CD4-positive, alpha-beta T cell (primary cell): ENCODE results near the gene TTLL10. TPM values are rescaled to one million over a fixed set of nuclear protein-coding genes. Genes with fewer than 3 reads are reported as not detected.
"Not testable (repeated sequence)": the region's sequence is repeated elsewhere in the genome, so short reads cannot be mapped to it uniquely, and the experiment has no call there.

Experiments
- ATAC-seq: fragments of 200-7000 bp; cut with Tn5 transposase; one replicate; pipeline ENCODE4 v1.10.0; 2022; ENCODE audit warnings: mild to moderate bottlenecking; ENCODE audit not compliant: poor library complexity
- CTCF ChIA-PET: fragments of 350-600 bp; sonication (Branson Sonifier 250); formaldehyde crosslinking; loops from one replicate; lab custom pipeline; 2021; ENCODE audit warnings: antibody characterized with exemption, inconsistent platforms; lab: Charles Lee
- POLR2A ChIA-PET: fragments of 350-600 bp; sonication (Branson Sonifier 250); formaldehyde crosslinking; loops from one replicate; lab custom pipeline; 2021; ENCODE audit warnings: antibody characterized with exemption, inconsistent platforms; lab: Charles Lee
- DNase-seq, 14 experiments: peaks; one replicate each; pipeline ENCODE4 v3.0.0-alpha.2; 2013 to 2020; ENCODE audit warnings: mixed read lengths in 2 of 14
- H3K27ac ChIP-seq, 2 donors: one replicate each; pipeline versions ENCODE4 v1.5.1 to v1.7.0; 2013; ENCODE audit warnings: low read length in 2 of 2, low read depth in 1 of 2, mild to moderate bottlenecking in 1 of 2
- H3K27me3 ChIP-seq, 2 experiments: 1 replicate in 1 of 2; 2 replicates in 1 of 2; pipeline versions ENCODE4 v1.6.1 to v1.7.0; 2013; ENCODE audit warnings: low read length in 2 of 2, control low read depth in 1 of 2, mild to moderate bottlenecking in 1 of 2, moderate library complexity in 1 of 2; ENCODE audit not compliant: insufficient read depth in 2 of 2, control insufficient read depth in 1 of 2
- H3K36me3 ChIP-seq: one replicate; pipeline ENCODE4 v1.6.1; 2013; ENCODE audit warnings: low read length, control low read depth; ENCODE audit not compliant: insufficient read depth
- H3K4me1 ChIP-seq: one replicate; pipeline ENCODE4 v1.6.1; 2013; ENCODE audit warnings: low read length, control low read depth; ENCODE audit not compliant: insufficient read depth
- H3K4me3 ChIP-seq: one replicate; pipeline ENCODE4 v1.5.1; 2013; ENCODE audit warnings: mild to moderate bottlenecking, low read length, moderate library complexity
- H3K9me3 ChIP-seq, 2 experiments: 1 replicate in 1 of 2; 2 replicates in 1 of 2; pipeline versions ENCODE4 v1.6.1 to v1.7.0; 2013; ENCODE audit warnings: low read length in 2 of 2, mild to moderate bottlenecking in 2 of 2, control low read depth in 1 of 2, moderate library complexity in 1 of 2; ENCODE audit not compliant: control insufficient read depth in 1 of 2, insufficient read depth in 1 of 2
- H3K27ac Mint-ChIP-seq: one replicate; pipeline ENCODE4 v1.8.0; 2020; ENCODE audit warnings: mixed read lengths
- H3K27me3 Mint-ChIP-seq: one replicate; pipeline ENCODE4 v1.8.0; 2021; ENCODE audit warnings: mixed read lengths
- H3K36me3 Mint-ChIP-seq: one replicate; pipeline ENCODE4 v1.8.0; 2021; ENCODE audit warnings: low read depth, mixed read lengths
- H3K4me1 Mint-ChIP-seq: one replicate; pipeline ENCODE4 v1.8.0; 2021; ENCODE audit warnings: low read depth, mixed read lengths
- H3K4me3 Mint-ChIP-seq: one replicate; pipeline ENCODE4 v1.8.0; 2020; ENCODE audit warnings: mild to moderate bottlenecking, mixed read lengths
- H3K9me3 Mint-ChIP-seq: one replicate; pipeline ENCODE4 v1.8.0; 2020; ENCODE audit warnings: mixed read lengths
- CTCF ChIP-seq: fragments of 200-600 bp; IDR thresholded peaks from one replicate; pipeline ENCODE4 v1.8.0; 2022; ENCODE audit warnings: antibody characterized with exemption, mild to moderate bottlenecking
- intact Hi-C, 2 experiments: fragments of 100-400 bp; cut with DNase I in 1 of 2; cut with micrococcal nuclease in 1 of 2; formaldehyde crosslinking; loops; one replicate each; pipeline versions ENCODE4 v1.15.1 to v1.9.0; 2023 to 2025; cut with DNase I, micrococcal nuclease
- total RNA-seq, 174 experiments: library from RNA in 2 of 174; stranded (reverse) in 2 of 174; gene quantifications; one replicate each; pipeline ENCODE4 v1.2.3 and lab custom pipeline; 2021 to 2026

TTLL10 gene
- total RNA-seq, 2 experiments from 2014 or later: 0.11 to 0.59 TPM

- peak overlapping the region; percentile 39 for H3K27ac Mint-ChIP-seq
- Histone ChIP-seq H3K27me3 (peaks cover 0 to 5% of the 10 kb centered on the region in 2 experiments), H3K9me3 (peaks cover 0 to 25% of the 10 kb centered on the region in 2 experiments), H3K36me3 (no peaks in the 10 kb centered on the region), H3K4me1 (peaks cover 56% of the 10 kb centered on the region), H3K4me3 (peak overlapping the region; percentile 10), H3K27ac (no peak overlapping the region)
- ChIA-PET POLR2A (interaction anchor here (1.3 kb wide), 1 partner anchor 14 kb away, joined by 3 read pairs; no protein-coding TSS in a partner anchor), CTCF (no interaction called here)
- H3K4me1 Mint-ChIP-seq: peaks cover 4% of the 10 kb centered on the region
- no peak for TF ChIP-seq CTCF
- peaks cover 9% of the 10 kb centered on the region for H3K27me3 Mint-ChIP-seq
- no peaks in the 10 kb centered on the region for H3K36me3 Mint-ChIP-seq
- intact Hi-C loops: no loop called here
- H3K9me3 Mint-ChIP-seq: no peaks in the 10 kb centered on the region
- peak; percentile 44 for ATAC-seq
- H3K4me3 Mint-ChIP-seq: peak overlapping the region; percentile 54
- peak in 6 of 14 experiments; percentile 26 to 70 (median 36) for DNase-seq
Measured at GRCh38 chr1:1171546-1172340, 1.9 kb upstream of the TTLL10 start.

GRCh38 chr1:1173061-1173792 lies 453 bp upstream of the TTLL10 start:
- CTCF ChIA-PET: no interaction called here
- Mint-ChIP-seq H3K27ac (no peak overlapping the region), H3K4me1 (peaks cover 4% of the 10 kb centered on the region), H3K36me3 (no peaks in the 10 kb centered on the region), H3K4me3 (no peak overlapping the region), H3K9me3 (no peaks in the 10 kb centered on the region), H3K27me3 (peaks cover 9% of the 10 kb centered on the region)
- DNase-seq (peak in 1 of 14 experiments; percentile 29), ATAC-seq (no peak)
- intact Hi-C loops: no loop called here
- Histone ChIP-seq H3K36me3 (no peaks in the 10 kb centered on the region), H3K27me3 (peaks cover 0 to 5% of the 10 kb centered on the region in 2 experiments), H3K4me3 (peak overlapping the region; percentile 30), H3K27ac (no peak overlapping the region), H3K9me3 (peaks cover 0 to 25% of the 10 kb centered on the region in 2 experiments), H3K4me1 (peaks cover 56% of the 10 kb centered on the region)
- POLR2A ChIA-PET: interaction anchor here (0.8 to 1.9 kb wide), 2 partner anchors 40 to 59 kb away, joined by 3 to 7 read pairs; partner anchors contain the start of gene B3GALT6
- no peak for TF ChIP-seq CTCF

GRCh38 chr1:1175221-1176062 lies 1.8 kb downstream of the TTLL10 start:
- Histone ChIP-seq H3K9me3 (peaks cover 0 to 10% of the 10 kb centered on the region in 2 experiments), H3K4me3 (no peak overlapping the region), H3K4me1 (peaks cover 48% of the 10 kb centered on the region), H3K27me3 (peaks cover 0 to 5% of the 10 kb centered on the region in 2 experiments), H3K36me3 (no peaks in the 10 kb centered on the region), H3K27ac (no peak overlapping the region)
- intact Hi-C loops: no loop called here
- DNase-seq: no peak
- Mint-ChIP-seq H3K27ac (no peak overlapping the region), H3K4me1 (peaks cover 4% of the 10 kb centered on the region), H3K27me3 (peaks cover 4% of the 10 kb centered on the region), H3K9me3 (no peaks in the 10 kb centered on the region), H3K36me3 (no peaks in the 10 kb centered on the region), H3K4me3 (no peak overlapping the region)
- no peak for ATAC-seq
- ChIA-PET POLR2A (no interaction called here), CTCF (no interaction called here)
- no peak for TF ChIP-seq CTCF

GRCh38 chr1:1176063-1176761 lies 2.5 kb downstream of the TTLL10 start:
- H3K27ac ChIP-seq, H3K9me3 Mint-ChIP-seq, H3K4me1 Mint-ChIP-seq, H3K27me3 ChIP-seq, H3K27me3 Mint-ChIP-seq, H3K36me3 Mint-ChIP-seq, ATAC-seq, H3K4me3 ChIP-seq, H3K4me3 Mint-ChIP-seq, POLR2A ChIA-PET, H3K27ac Mint-ChIP-seq, intact Hi-C loops, CTCF ChIA-PET, H3K36me3 ChIP-seq: not testable (repeated sequence)
- DNase-seq: peak in 1 of 14 experiments; percentile 29
- peaks cover 0 to 10% of the 10 kb centered on the region in 2 experiments for H3K9me3 ChIP-seq
- H3K4me1 ChIP-seq: peaks cover 40% of the 10 kb centered on the region
